ENCODE measurements around the gene DDAH1.

The DDAH1 gene

GRCh38 chr1:85452948-85453347, 12.0 kb downstream of the DDAH1 start:
- H3K9me3 ChIP-seq (ENCODE audit: control insufficient read depth, insufficient read depth, low read length) = no peaks in the 10 kb centered on the region
- no peaks in the 10 kb centered on the region for H3K36me3 ChIP-seq (ENCODE audit: control insufficient read depth, insufficient read depth, low read length)
- H3K9ac ChIP-seq (ENCODE audit: low read depth, low read length) = no peak overlapping the region
- H3K4me3 ChIP-seq (ENCODE audit: low read depth, low read length) = no peak overlapping the region
- no peaks in the 10 kb centered on the region for H3K27me3 ChIP-seq (ENCODE audit: control insufficient read depth, insufficient read depth, low read length)
- peaks cover 4% of the 10 kb centered on the region for H3K4me1 ChIP-seq (ENCODE audit: control insufficient read depth, insufficient read depth, low read length)

DNA sequence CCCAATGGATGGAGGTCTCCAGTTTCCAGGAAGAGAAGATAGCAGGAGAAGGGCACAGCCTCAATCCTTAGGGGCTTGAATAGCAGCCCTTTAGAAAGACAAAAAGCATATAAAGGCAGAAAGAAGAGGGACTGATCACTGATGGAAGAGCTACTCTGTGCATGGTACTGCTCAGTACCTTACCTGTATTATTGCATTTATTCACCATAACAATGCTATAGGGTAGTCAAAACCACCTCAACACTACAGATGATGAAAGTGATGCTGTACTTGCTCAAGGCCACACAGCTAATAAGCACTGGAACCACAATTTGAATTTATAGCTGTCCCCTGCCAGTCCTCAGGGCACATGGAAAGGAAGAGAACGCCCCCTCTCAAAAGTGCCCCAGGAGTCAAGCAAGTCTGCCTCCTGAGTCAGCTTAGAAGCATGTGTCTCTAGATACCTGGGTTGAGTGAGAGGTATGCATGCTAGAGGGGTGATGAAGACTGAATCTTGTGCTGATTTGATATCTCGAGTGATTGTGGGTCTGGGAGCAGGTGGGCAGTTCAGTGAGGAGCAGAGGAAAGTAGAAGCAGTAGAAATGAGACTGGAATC, 13.6 kb downstream of the DDAH1 start:
- no peaks in the 10 kb centered on the region for H3K27me3 ChIP-seq (ENCODE audit: control insufficient read depth, insufficient read depth, low read length)

GRCh38 chr1:85450832-85451231, 14.1 kb downstream of the DDAH1 start:
- no peak overlapping the region for H3K9ac ChIP-seq (ENCODE audit: low read depth, low read length)

More for the DNA sequence above, 13.6 kb downstream of the DDAH1 start:
- Histone ChIP-seq H3K4me1 (ENCODE audit: control insufficient read depth, insufficient read depth, low read length) (peaks cover 14% of the 10 kb centered on the region), H3K4me3 (ENCODE audit: low read depth, low read length) (no peak overlapping the region), H3K36me3 (ENCODE audit: control insufficient read depth, insufficient read depth, low read length) (no peaks in the 10 kb centered on the region), H3K9ac (ENCODE audit: low read depth, low read length) (no peak overlapping the region), H3K9me3 (ENCODE audit: control insufficient read depth, insufficient read depth, low read length) (no peaks in the 10 kb centered on the region)

DNA sequence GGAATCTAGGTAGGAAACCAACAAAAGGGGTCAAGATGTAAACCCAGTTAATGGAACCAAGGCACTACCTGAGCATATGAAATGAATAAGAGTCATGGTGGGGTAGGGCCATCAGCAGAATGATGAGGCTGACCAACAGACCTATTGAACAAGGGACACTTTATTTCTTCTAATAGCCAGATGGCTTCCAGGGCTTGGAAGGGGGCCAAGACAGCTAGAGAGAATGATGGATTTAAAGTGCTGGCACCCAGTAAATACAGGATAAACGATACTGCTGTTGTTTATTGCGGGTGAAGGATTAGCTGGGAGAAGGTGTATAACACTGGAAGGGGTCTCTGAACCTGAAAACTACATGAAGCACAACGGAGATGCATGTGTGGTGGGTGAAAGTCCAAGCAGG, 15.6 kb downstream of the DDAH1 start:
- Histone ChIP-seq H3K9me3 (ENCODE audit: control insufficient read depth, insufficient read depth, low read length) (no peaks in the 10 kb centered on the region), H3K4me1 (ENCODE audit: control insufficient read depth, insufficient read depth, low read length) (peaks cover 14% of the 10 kb centered on the region), H3K27me3 (ENCODE audit: control insufficient read depth, insufficient read depth, low read length) (no peaks in the 10 kb centered on the region), H3K9ac (ENCODE audit: low read depth, low read length) (no peak overlapping the region), H3K36me3 (ENCODE audit: control insufficient read depth, insufficient read depth, low read length) (no peaks in the 10 kb centered on the region), H3K4me3 (ENCODE audit: low read depth, low read length) (no peak overlapping the region)

More at GRCh38 chr1:85450832-85451231, 14.1 kb downstream of the DDAH1 start:
- no peaks in the 10 kb centered on the region for H3K36me3 ChIP-seq (ENCODE audit: control insufficient read depth, insufficient read depth, low read length)
- H3K4me1 ChIP-seq (ENCODE audit: control insufficient read depth, insufficient read depth, low read length) = peaks cover 14% of the 10 kb centered on the region
- H3K27me3 ChIP-seq (ENCODE audit: control insufficient read depth, insufficient read depth, low read length) = no peaks in the 10 kb centered on the region
- H3K9me3 ChIP-seq (ENCODE audit: control insufficient read depth, insufficient read depth, low read length) = no peaks in the 10 kb centered on the region
- no peak overlapping the region for H3K4me3 ChIP-seq (ENCODE audit: low read depth, low read length)

DNA sequence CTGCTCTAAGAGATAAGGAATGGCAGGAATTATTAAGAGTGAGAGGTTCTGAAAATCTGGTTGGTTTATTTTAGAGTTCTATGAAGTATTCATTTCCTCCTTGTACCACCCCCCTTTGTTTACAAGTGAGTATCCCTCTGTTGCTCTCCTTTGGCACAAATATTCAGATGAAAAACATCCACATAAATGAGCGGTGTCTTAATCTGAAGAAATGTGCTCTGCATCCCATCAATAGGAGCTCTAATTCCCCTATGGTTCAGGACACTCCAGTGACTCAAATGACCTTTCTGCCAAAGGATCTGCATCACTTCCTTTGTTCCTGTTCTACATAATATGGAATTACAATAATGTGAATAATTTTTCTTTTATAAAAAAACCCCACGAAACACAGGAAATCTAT, 16.6 kb downstream of the DDAH1 start:
- no peaks in the 10 kb centered on the region for H3K9me3 ChIP-seq (ENCODE audit: control insufficient read depth, insufficient read depth, low read length)
- H3K27me3 ChIP-seq (ENCODE audit: control insufficient read depth, insufficient read depth, low read length) = no peaks in the 10 kb centered on the region
- H3K9ac ChIP-seq (ENCODE audit: low read depth, low read length) = no peak overlapping the region
- peaks cover 14% of the 10 kb centered on the region for H3K4me1 ChIP-seq (ENCODE audit: control insufficient read depth, insufficient read depth, low read length)
- no peak overlapping the region for H3K4me3 ChIP-seq (ENCODE audit: low read depth, low read length)
- H3K36me3 ChIP-seq (ENCODE audit: control insufficient read depth, insufficient read depth, low read length) = no peaks in the 10 kb centered on the region

GRCh38 chr1:85447006-85447943, 17.7 kb downstream of the DDAH1 start:
- no peaks in the 10 kb centered on the region for H3K36me3 ChIP-seq (ENCODE audit: control insufficient read depth, insufficient read depth, low read length)
- no peak overlapping the region for H3K9ac ChIP-seq (ENCODE audit: low read depth, low read length)
- H3K4me3 ChIP-seq (ENCODE audit: low read depth, low read length) = no peak overlapping the region

DNA sequence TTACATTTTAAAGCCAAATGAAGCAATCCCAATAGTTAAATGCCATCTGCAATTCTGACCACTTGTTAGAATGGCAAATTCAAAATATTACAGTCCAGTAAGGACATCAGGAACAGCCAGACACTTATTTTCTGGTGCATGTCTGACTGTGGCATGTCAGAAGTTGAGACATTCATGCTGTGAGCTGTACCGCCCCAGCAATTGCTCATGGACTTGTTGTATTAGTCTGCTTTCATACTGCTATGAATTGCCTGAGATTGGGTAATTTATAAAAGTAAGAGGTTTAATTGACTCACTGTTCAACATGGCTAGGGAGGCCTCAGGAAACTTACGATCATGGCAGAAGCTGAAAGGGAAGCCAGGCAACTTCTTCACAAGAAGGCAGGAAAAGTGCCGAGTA, 19.1 kb downstream of the DDAH1 start:
- H3K36me3 ChIP-seq (ENCODE audit: control insufficient read depth, insufficient read depth, low read length) = no peaks in the 10 kb centered on the region
- no peaks in the 10 kb centered on the region for H3K27me3 ChIP-seq (ENCODE audit: control insufficient read depth, insufficient read depth, low read length)
- no peak overlapping the region for H3K4me3 ChIP-seq (ENCODE audit: low read depth, low read length)
- peaks cover 10% of the 10 kb centered on the region for H3K4me1 ChIP-seq (ENCODE audit: control insufficient read depth, insufficient read depth, low read length)
- H3K9ac ChIP-seq (ENCODE audit: low read depth, low read length) = no peak overlapping the region
- no peaks in the 10 kb centered on the region for H3K9me3 ChIP-seq (ENCODE audit: control insufficient read depth, insufficient read depth, low read length)

More at GRCh38 chr1:85447006-85447943, 17.7 kb downstream of the DDAH1 start:
- peaks cover 14% of the 10 kb centered on the region for H3K4me1 ChIP-seq (ENCODE audit: control insufficient read depth, insufficient read depth, low read length)
- no peaks in the 10 kb centered on the region for H3K9me3 ChIP-seq (ENCODE audit: control insufficient read depth, insufficient read depth, low read length)
- no peaks in the 10 kb centered on the region for H3K27me3 ChIP-seq (ENCODE audit: control insufficient read depth, insufficient read depth, low read length)

DNA sequence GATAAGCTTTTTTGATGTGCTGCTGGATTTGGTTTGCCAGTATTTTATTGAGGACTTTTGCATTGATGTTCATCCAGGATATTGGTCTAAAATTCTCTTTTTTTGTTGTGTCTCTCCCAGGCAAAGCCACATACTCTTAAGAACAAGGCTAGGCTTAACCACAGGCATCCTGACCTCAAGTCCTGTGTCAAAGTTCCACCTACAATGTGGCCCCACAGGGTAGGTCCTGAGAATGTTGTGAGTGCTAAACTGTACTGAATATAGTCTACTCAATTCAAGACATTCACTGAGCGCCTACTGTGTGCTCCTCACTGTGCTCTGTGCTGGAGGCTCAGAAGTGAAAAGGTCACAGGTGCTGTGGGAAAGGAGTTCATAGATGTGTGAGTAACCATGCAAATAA, 20.6 kb downstream of the DDAH1 start:
- H3K27me3 ChIP-seq (ENCODE audit: control insufficient read depth, insufficient read depth, low read length) = no peaks in the 10 kb centered on the region
- H3K4me3 ChIP-seq (ENCODE audit: low read depth, low read length) = no peak overlapping the region
- no peak overlapping the region for H3K9ac ChIP-seq (ENCODE audit: low read depth, low read length)
- peaks cover 10% of the 10 kb centered on the region for H3K4me1 ChIP-seq (ENCODE audit: control insufficient read depth, insufficient read depth, low read length)
- H3K9me3 ChIP-seq (ENCODE audit: control insufficient read depth, insufficient read depth, low read length) = no peaks in the 10 kb centered on the region
- no peaks in the 10 kb centered on the region for H3K36me3 ChIP-seq (ENCODE audit: control insufficient read depth, insufficient read depth, low read length)

GRCh38 chr1:85440612-85441011, 24.3 kb downstream of the DDAH1 start:
- Histone ChIP-seq H3K9ac (ENCODE audit: low read depth, low read length) (no peak overlapping the region), H3K4me1 (ENCODE audit: control insufficient read depth, insufficient read depth, low read length) (no peaks in the 10 kb centered on the region), H3K36me3 (ENCODE audit: control insufficient read depth, insufficient read depth, low read length) (no peaks in the 10 kb centered on the region), H3K9me3 (ENCODE audit: control insufficient read depth, insufficient read depth, low read length) (no peaks in the 10 kb centered on the region), H3K27me3 (ENCODE audit: control insufficient read depth, insufficient read depth, low read length) (no peaks in the 10 kb centered on the region), H3K4me3 (ENCODE audit: low read depth, low read length) (no peak overlapping the region)

- no peak overlapping the region for H3K9ac ChIP-seq (ENCODE audit: low read depth, low read length)
- H3K4me3 ChIP-seq (ENCODE audit: low read depth, low read length) = no peak overlapping the region
- H3K9me3 ChIP-seq (ENCODE audit: control insufficient read depth, insufficient read depth, low read length) = no peaks in the 10 kb centered on the region
- no peaks in the 10 kb centered on the region for H3K27me3 ChIP-seq (ENCODE audit: control insufficient read depth, insufficient read depth, low read length)
- no peaks in the 10 kb centered on the region for H3K4me1 ChIP-seq (ENCODE audit: control insufficient read depth, insufficient read depth, low read length)
- no peaks in the 10 kb centered on the region for H3K36me3 ChIP-seq (ENCODE audit: control insufficient read depth, insufficient read depth, low read length)
Measured at GRCh38 chr1:85438353-85438752, 26.6 kb downstream of the DDAH1 start.

GRCh38 chr1:85437139-85437538, 27.8 kb downstream of the DDAH1 start:
- no peaks in the 10 kb centered on the region for H3K36me3 ChIP-seq (ENCODE audit: control insufficient read depth, insufficient read depth, low read length)
- H3K9ac ChIP-seq (ENCODE audit: low read depth, low read length) = no peak overlapping the region
- H3K27me3 ChIP-seq (ENCODE audit: control insufficient read depth, insufficient read depth, low read length) = no peaks in the 10 kb centered on the region
- no peaks in the 10 kb centered on the region for H3K4me1 ChIP-seq (ENCODE audit: control insufficient read depth, insufficient read depth, low read length)
- H3K4me3 ChIP-seq (ENCODE audit: low read depth, low read length) = no peak overlapping the region
- H3K9me3 ChIP-seq (ENCODE audit: control insufficient read depth, insufficient read depth, low read length) = no peaks in the 10 kb centered on the region

DNA sequence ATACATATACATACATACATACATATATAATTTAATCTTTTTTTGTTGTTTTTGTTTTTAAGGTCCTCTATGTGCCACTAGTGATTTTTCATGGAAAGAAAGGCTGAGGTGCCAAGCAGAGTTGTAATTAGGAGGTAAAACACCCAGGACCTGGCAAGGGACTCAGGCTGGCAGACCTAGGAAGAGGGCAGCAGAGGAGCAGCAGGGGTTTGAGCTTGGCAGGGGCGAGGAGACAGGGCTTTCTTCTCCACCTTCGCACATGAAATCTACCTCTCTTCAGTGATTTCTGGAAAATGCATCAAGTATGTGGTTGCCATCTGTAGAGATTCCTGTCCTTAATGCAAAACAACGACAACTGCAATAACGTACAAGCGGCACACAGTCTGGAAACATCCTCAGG, 31.9 kb downstream of the DDAH1 start:
- no peaks in the 10 kb centered on the region for H3K27me3 ChIP-seq (ENCODE audit: control insufficient read depth, insufficient read depth, low read length)
- H3K4me1 ChIP-seq (ENCODE audit: control insufficient read depth, insufficient read depth, low read length) = no peaks in the 10 kb centered on the region
- no peak overlapping the region for H3K4me3 ChIP-seq (ENCODE audit: low read depth, low read length)
- no peak overlapping the region for H3K9ac ChIP-seq (ENCODE audit: low read depth, low read length)
- H3K9me3 ChIP-seq (ENCODE audit: control insufficient read depth, insufficient read depth, low read length) = no peaks in the 10 kb centered on the region
- no peaks in the 10 kb centered on the region for H3K36me3 ChIP-seq (ENCODE audit: control insufficient read depth, insufficient read depth, low read length)
